GM18868 (cell line): ENCODE data around the gene MVB12B.

Source experiments
- ATAC-seq: cut with Tn5 transposase; IDR thresholded peaks from one replicate; pipeline ENCODE4 v1.9.1; 2021; ENCODE audit warnings: mild to moderate bottlenecking, moderate library complexity; ENCODE audit not compliant: unreplicated experiment

Gene MVB12B

GRCh38 chr9:126514037-126514821 is 187.6 kb downstream of the MVB12B start:
- ATAC-seq: no peak

DNA sequence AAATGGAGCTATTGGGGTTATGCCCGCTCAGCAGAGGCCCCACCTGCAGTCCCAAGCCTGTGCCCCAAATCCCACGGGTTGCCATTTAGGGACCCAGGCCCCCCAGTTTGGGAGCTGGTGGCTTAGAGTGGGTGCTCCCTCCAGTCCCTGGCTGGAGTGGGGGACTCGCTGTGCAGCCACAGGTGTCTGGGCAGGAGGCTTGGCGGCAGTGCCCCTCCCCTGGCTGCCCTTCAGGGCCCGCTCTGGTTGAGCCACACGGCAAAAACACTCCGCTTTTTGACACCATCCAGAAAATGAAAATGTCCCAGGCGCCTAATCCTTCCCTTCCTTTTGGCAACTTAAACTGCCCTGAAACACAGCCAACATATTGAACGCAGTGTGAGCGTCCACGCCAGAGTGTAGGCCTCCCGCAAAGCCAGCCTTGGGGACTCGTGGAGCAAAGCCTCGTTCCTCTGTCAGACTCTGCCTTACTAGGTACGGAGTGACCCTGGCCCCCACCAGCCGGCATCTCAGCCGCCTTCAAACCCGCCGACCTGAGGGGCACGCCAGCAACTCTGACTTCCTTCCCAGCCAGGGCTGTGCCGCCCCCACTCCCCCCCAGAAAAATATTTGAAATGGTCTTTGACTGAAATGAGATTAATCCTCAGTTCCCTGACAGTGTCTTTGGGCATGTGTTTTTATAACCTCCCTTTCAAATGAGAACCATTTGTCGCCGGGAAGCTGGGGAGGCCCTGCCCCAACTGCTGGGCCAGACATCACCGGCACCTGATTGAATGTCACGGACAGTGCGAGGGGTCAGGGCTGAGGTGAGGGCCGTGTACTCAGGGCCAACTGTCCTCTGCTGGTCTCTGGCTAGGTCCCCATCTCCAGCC is 188.6 kb downstream of the MVB12B start:
- ATAC-seq: no peak

GRCh38 chr9:126515873-126516505 is 189.4 kb downstream of the MVB12B start:
- ATAC-seq: no peak

- ATAC-seq: no peak
Measured at GRCh38 chr9:126516561-126516935, 189.9 kb downstream of the MVB12B start.

- peak; percentile 62 for ATAC-seq
Measured at GRCh38 chr9:126516936-126517832, 190.6 kb downstream of the MVB12B start.

- ATAC-seq: no peak
Measured at GRCh38 chr9:126517833-126518356, 191.3 kb downstream of the MVB12B start.

GRCh38 chr9:126518763-126519162 is 192.1 kb downstream of the MVB12B start:
- no peak for ATAC-seq

- ATAC-seq: no peak
Measured at GRCh38 chr9:126519660-126520420, 193.2 kb downstream of the MVB12B start.

DNA sequence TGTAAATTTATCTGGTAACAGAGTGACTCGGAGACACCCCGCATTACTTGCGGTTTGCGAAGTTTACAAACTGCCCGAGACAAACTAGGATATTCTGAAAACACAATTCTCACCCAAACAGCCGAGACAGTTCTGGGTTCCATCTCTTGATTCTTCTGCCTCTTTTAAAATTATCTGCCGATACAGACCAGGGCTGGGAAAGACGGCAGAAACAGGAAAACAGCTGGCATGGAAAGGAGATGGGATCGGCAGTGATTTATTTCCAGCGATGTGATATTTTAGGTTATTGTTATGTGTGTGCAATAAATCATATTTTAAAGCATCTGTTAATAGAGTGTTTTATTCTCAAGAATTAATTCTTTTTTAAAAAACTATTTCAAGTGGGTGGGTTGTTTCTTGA is 193.8 kb downstream of the MVB12B start:
- no peak for ATAC-seq

- ATAC-seq: no peak
Measured at GRCh38 chr9:126521089-126521488, 194.5 kb downstream of the MVB12B start.

DNA sequence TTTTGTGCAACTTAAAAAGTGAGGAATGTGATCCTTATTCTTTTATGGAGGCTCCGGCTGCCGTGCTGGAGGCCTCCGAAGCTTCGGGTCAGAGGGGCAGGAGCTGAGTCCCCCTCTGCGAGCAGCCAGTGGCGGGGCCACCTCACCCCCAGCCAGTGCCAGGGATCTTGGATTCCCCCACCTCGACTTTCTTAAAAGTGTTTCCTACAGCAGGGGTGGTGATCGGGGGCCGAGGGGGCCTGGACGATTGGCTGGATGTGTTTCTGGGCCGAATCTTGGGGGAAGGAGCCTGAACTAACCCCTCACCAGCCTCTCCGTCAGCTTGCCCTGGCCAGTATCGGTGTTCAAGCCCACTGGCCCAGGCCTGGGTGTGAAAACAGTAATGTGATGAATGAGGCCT is 194.9 kb downstream of the MVB12B start:
- no peak for ATAC-seq

- no peak for ATAC-seq
Measured at GRCh38 chr9:126521976-126522590, 195.5 kb downstream of the MVB12B start.

- no peak for ATAC-seq
Measured at GRCh38 chr9:126522612-126523356, 196.2 kb downstream of the MVB12B start.

- ATAC-seq: no peak
Measured at GRCh38 chr9:126523611-126524111, 197.0 kb downstream of the MVB12B start.

GRCh38 chr9:126524353-126525077 is 197.9 kb downstream of the MVB12B start:
- no peak for ATAC-seq

DNA sequence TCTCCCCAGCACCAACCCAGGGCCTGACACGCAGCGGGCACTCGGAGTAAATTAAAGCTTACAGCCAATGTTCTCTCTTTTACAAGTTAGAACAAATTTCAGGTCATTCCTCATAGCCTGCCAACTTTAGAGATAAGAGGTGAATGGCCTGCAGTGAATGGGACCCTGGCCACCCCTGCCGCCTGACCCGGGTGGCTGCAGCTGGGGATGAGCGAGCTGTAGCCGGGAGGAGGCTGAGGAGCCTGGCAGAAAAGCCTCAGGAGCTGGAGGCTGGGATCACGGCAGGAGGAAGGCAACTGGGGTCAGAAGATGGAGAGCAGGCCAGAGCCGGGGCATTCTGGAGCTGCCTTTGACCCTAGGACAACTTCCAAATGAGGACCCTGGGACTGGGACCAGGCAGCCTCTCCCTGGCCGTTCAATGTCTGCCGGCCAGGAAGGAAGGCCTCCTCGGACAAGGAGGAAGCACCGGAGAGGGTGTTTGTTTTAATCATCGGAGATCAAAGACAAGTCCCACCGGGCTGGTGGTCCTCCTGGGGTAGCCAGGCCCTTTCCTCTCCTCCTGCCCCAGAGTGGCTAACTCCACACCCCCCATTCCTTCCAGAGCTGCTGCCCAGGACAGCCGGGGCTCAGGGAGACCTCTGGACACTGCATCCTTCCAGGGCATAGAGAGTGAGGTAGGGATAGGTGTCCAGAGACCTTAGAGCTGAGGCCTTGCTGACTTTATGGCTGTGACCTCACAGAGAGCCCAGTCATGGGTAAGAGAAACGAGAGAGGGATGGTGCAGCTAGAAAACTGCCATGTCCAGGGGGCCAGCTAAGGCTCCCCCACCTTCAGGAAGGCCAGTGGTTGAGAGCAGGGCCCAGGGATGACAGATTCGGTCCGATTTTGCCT is 199.8 kb downstream of the MVB12B start:
- ATAC-seq: no peak
